Activated T-helper 17 cell treated with anti-CD3 and anti-CD28 coated beads, Interleukin-2, amount 50 U/mL, for 72 hours (primary cell): ENCODE measurements around the gene ADCY7. TPM values are rescaled to one million over a fixed set of nuclear protein-coding genes. Genes with fewer than 3 reads are reported as not detected.

ENCODE experiments used
- ATAC-seq: fragments of 150-1000 bp; cut with Tn5 transposase; replicated peaks from 2 replicates; pipeline ENCODE4 v1.10.0; 2021; ENCODE audit warnings: mild to moderate bottlenecking, moderate library complexity
- H3K27ac Mint-ChIP-seq: one replicate; pipeline ENCODE4 v1.8.0; 2022; ENCODE audit warnings: mixed read lengths
- H3K27me3 Mint-ChIP-seq: one replicate; pipeline ENCODE4 v1.8.0; 2022; ENCODE audit warnings: mixed read lengths
- H3K36me3 Mint-ChIP-seq: one replicate; pipeline ENCODE4 v1.8.0; 2022; ENCODE audit warnings: low read depth, mild to moderate bottlenecking, mixed read lengths
- H3K4me1 Mint-ChIP-seq: one replicate; pipeline ENCODE4 v1.8.0; 2022; ENCODE audit warnings: mixed read lengths
- H3K4me3 Mint-ChIP-seq: one replicate; pipeline ENCODE4 v1.8.0; 2022; ENCODE audit warnings: mild to moderate bottlenecking, mixed read lengths
- H3K9me3 Mint-ChIP-seq: one replicate; pipeline ENCODE4 v1.8.0; 2022; ENCODE audit warnings: mixed read lengths
- total RNA-seq, 2 donors: library from RNA; stranded (reverse); gene quantifications; one replicate each; pipeline ENCODE4 v1.2.3, GENCODE V29; 2022

Gene ADCY7
- total RNA-seq, 2 donors from 2014 or later = 156 to 173 TPM

GRCh38 chr16:50268352-50268751, 2.0 kb downstream of the ADCY7 start:
- Mint-ChIP-seq H3K27ac (peak overlapping the region; percentile 99), H3K36me3 (peaks cover 22% of the 10 kb centered on the region), H3K9me3 (no peaks in the 10 kb centered on the region), H3K4me1 (peaks cover 52% of the 10 kb centered on the region), H3K27me3 (no peaks in the 10 kb centered on the region), H3K4me3 (peak overlapping the region; percentile 96)
- no peak for ATAC-seq

GRCh38 chr16:50269061-50269705, 2.8 kb downstream of the ADCY7 start:
- Mint-ChIP-seq H3K36me3 (peaks cover 30% of the 10 kb centered on the region), H3K4me1 (peaks cover 53% of the 10 kb centered on the region), H3K27ac (peak overlapping the region; percentile 99), H3K4me3 (peak overlapping the region; percentile 96), H3K9me3 (no peaks in the 10 kb centered on the region), H3K27me3 (no peaks in the 10 kb centered on the region)
- ATAC-seq = no peak

GRCh38 chr16:50269769-50270509, 3.6 kb downstream of the ADCY7 start:
- Mint-ChIP-seq H3K36me3 (peaks cover 37% of the 10 kb centered on the region), H3K9me3 (no peaks in the 10 kb centered on the region), H3K4me1 (peaks cover 47% of the 10 kb centered on the region), H3K27me3 (no peaks in the 10 kb centered on the region), H3K4me3 (peak overlapping the region; percentile 96), H3K27ac (peak overlapping the region; percentile 99)
- no peak for ATAC-seq

GRCh38 chr16:50270510-50271147, 4.3 kb downstream of the ADCY7 start:
- H3K9me3 Mint-ChIP-seq = no peaks in the 10 kb centered on the region
- peaks cover 45% of the 10 kb centered on the region for H3K4me1 Mint-ChIP-seq
- H3K27me3 Mint-ChIP-seq = no peaks in the 10 kb centered on the region
- ATAC-seq = no peak
- peak overlapping the region; percentile 99 for H3K27ac Mint-ChIP-seq
- H3K36me3 Mint-ChIP-seq = peaks cover 44% of the 10 kb centered on the region
- H3K4me3 Mint-ChIP-seq = peak overlapping the region; percentile 96

GRCh38 chr16:50271148-50272041, 5.0 kb downstream of the ADCY7 start:
- Mint-ChIP-seq H3K36me3 (peaks cover 49% of the 10 kb centered on the region), H3K4me1 (peaks cover 45% of the 10 kb centered on the region), H3K9me3 (no peaks in the 10 kb centered on the region), H3K27ac (peak overlapping the region; percentile 99), H3K4me3 (peak overlapping the region; percentile 96), H3K27me3 (no peaks in the 10 kb centered on the region)
- ATAC-seq = no peak

- Mint-ChIP-seq H3K4me1 (peaks cover 50% of the 10 kb centered on the region), H3K9me3 (no peaks in the 10 kb centered on the region), H3K27ac (peak overlapping the region; percentile 99), H3K4me3 (peak overlapping the region; percentile 96), H3K36me3 (peaks cover 49% of the 10 kb centered on the region), H3K27me3 (no peaks in the 10 kb centered on the region)
- ATAC-seq = no peak
Measured at GRCh38 chr16:50272111-50272571, 5.8 kb downstream of the ADCY7 start.

GRCh38 chr16:50272687-50273381, 6.5 kb downstream of the ADCY7 start:
- Mint-ChIP-seq H3K4me1 (peaks cover 53% of the 10 kb centered on the region), H3K4me3 (peak overlapping the region; percentile 96), H3K27me3 (no peaks in the 10 kb centered on the region), H3K27ac (peak overlapping the region; percentile 99), H3K36me3 (peaks cover 49% of the 10 kb centered on the region), H3K9me3 (no peaks in the 10 kb centered on the region)
- no peak for ATAC-seq

GRCh38 chr16:50273382-50273690, 7.0 kb downstream of the ADCY7 start:
- no peak for ATAC-seq
- Mint-ChIP-seq H3K4me3 (peak overlapping the region; percentile 96), H3K36me3 (peaks cover 53% of the 10 kb centered on the region), H3K27ac (peak overlapping the region; percentile 99), H3K4me1 (peaks cover 56% of the 10 kb centered on the region), H3K9me3 (peaks cover 3% of the 10 kb centered on the region), H3K27me3 (no peaks in the 10 kb centered on the region)

GRCh38 chr16:50273888-50274325, 7.6 kb downstream of the ADCY7 start:
- Mint-ChIP-seq H3K4me1 (peaks cover 59% of the 10 kb centered on the region), H3K27me3 (no peaks in the 10 kb centered on the region), H3K9me3 (peaks cover 4% of the 10 kb centered on the region), H3K27ac (peak overlapping the region; percentile 99), H3K36me3 (peaks cover 59% of the 10 kb centered on the region), H3K4me3 (peak overlapping the region; percentile 96)
- peak; percentile 14 for ATAC-seq

GRCh38 chr16:50274326-50275097, 8.2 kb downstream of the ADCY7 start:
- H3K36me3 Mint-ChIP-seq = peaks cover 65% of the 10 kb centered on the region
- no peaks in the 10 kb centered on the region for H3K27me3 Mint-ChIP-seq
- peak overlapping the region; percentile 96 for H3K4me3 Mint-ChIP-seq
- peaks cover 4% of the 10 kb centered on the region for H3K9me3 Mint-ChIP-seq
- ATAC-seq = peak; percentile 17
- H3K27ac Mint-ChIP-seq = peak overlapping the region; percentile 99
- peaks cover 59% of the 10 kb centered on the region for H3K4me1 Mint-ChIP-seq

GRCh38 chr16:50275098-50275415, 8.7 kb downstream of the ADCY7 start:
- H3K27me3 Mint-ChIP-seq = no peaks in the 10 kb centered on the region
- H3K4me1 Mint-ChIP-seq = peaks cover 59% of the 10 kb centered on the region
- no peak for ATAC-seq
- H3K27ac Mint-ChIP-seq = peak overlapping the region; percentile 99
- peak overlapping the region; percentile 96 for H3K4me3 Mint-ChIP-seq
- H3K9me3 Mint-ChIP-seq = peaks cover 4% of the 10 kb centered on the region
- H3K36me3 Mint-ChIP-seq = peaks cover 70% of the 10 kb centered on the region

- H3K36me3 Mint-ChIP-seq = peaks cover 76% of the 10 kb centered on the region
- H3K27ac Mint-ChIP-seq = peak overlapping the region; percentile 99
- no peaks in the 10 kb centered on the region for H3K27me3 Mint-ChIP-seq
- peaks cover 59% of the 10 kb centered on the region for H3K4me1 Mint-ChIP-seq
- H3K9me3 Mint-ChIP-seq = peaks cover 4% of the 10 kb centered on the region
- peak overlapping the region; percentile 96 for H3K4me3 Mint-ChIP-seq
- no peak for ATAC-seq
Measured at GRCh38 chr16:50275428-50276325, 9.3 kb downstream of the ADCY7 start.
